NCI-H2081 (cell line): ENCODE results near the gene SLC26A11.
A peak's percentile ranks its signal among the peaks of the same experiment; 100 is the strongest.
"Not testable (repeated sequence)": the region's sequence is repeated elsewhere in the genome, so short reads cannot be mapped to it uniquely, and the experiment has no call there.

Source experiments
- DNase-seq, 2 experiments: peaks; one replicate each; lab custom pipeline; 2025; lab: John Stamatoyannopoulos, UW

SLC26A11 gene

GRCh38 chr17:80261159-80261894 is 41.1 kb downstream of the SLC26A11 start:
- peak; percentile 67 to 78 for DNase-seq

GRCh38 chr17:80261895-80262279 is 41.7 kb downstream of the SLC26A11 start:
- no peak for DNase-seq

- no peak for DNase-seq
Observed at GRCh38 chr17:80262291-80262690, 42.1 kb downstream of the SLC26A11 start.

- DNase-seq: no peak
Observed at GRCh38 chr17:80262775-80263244, 42.6 kb downstream of the SLC26A11 start.

- peak in 1 of 2 experiments; percentile 24 for DNase-seq
Observed at GRCh38 chr17:80263253-80264204, 43.3 kb downstream of the SLC26A11 start.

- no peak for DNase-seq
Observed at GRCh38 chr17:80264205-80265075, 44.2 kb downstream of the SLC26A11 start.

- no peak for DNase-seq
Observed at GRCh38 chr17:80265205-80266068, 45.2 kb downstream of the SLC26A11 start.

- DNase-seq: no peak
Observed at GRCh38 chr17:80267391-80267790, 47.2 kb downstream of the SLC26A11 start.

GRCh38 chr17:80268427-80268826 is 48.2 kb downstream of the SLC26A11 start:
- no peak for DNase-seq

- no peak for DNase-seq
Observed at GRCh38 chr17:80269405-80269807, 49.2 kb downstream of the SLC26A11 start.

GRCh38 chr17:80270104-80270503 is 49.9 kb downstream of the SLC26A11 start:
- DNase-seq: no peak

- DNase-seq: peak in 1 of 2 experiments; percentile 22
Observed at GRCh38 chr17:80270836-80271235, 50.6 kb downstream of the SLC26A11 start.

GRCh38 chr17:80272366-80272765 is 52.1 kb downstream of the SLC26A11 start:
- no peak for DNase-seq

- DNase-seq: no peak
Observed at GRCh38 chr17:80274331-80274730, 54.1 kb downstream of the SLC26A11 start.

GRCh38 chr17:80274871-80275449 is 54.7 kb downstream of the SLC26A11 start:
- no peak for DNase-seq

GRCh38 chr17:80275857-80276256 is 55.6 kb downstream of the SLC26A11 start:
- not testable (repeated sequence) for DNase-seq

GRCh38 chr17:80277751-80278671 is 57.8 kb downstream of the SLC26A11 start:
- DNase-seq: no peak

- no peak for DNase-seq
Observed at GRCh38 chr17:80279895-80280294, 59.7 kb downstream of the SLC26A11 start.

- DNase-seq: no peak
Observed at GRCh38 chr17:80281516-80281915, 61.3 kb downstream of the SLC26A11 start.
